GM19372 (cell line): ENCODE data around the gene SRF.

Source experiments
- ATAC-seq: cut with Tn5 transposase; IDR thresholded peaks from one replicate; pipeline ENCODE4 v1.9.1; 2021; ENCODE audit warnings: mild to moderate bottlenecking, low read depth, moderate library complexity; ENCODE audit not compliant: unreplicated experiment

The SRF gene

DNA sequence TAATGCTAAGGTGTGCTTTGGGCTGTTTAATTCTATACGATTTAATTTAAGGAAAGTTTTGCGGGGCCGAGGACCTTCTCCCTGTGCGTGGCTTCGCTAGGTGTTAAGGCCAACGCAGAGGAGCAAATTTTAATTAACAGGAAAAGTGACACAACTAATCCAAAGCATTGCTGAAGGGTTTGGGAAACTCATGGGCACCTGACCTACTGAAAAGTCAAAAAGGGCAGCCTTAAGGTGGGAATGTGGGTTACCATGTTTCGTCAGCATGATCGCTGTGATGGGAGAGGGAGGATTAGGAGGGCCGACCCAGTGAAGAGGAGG lies 10.5 kb downstream of the SRF start:
- no peak for ATAC-seq

DNA sequence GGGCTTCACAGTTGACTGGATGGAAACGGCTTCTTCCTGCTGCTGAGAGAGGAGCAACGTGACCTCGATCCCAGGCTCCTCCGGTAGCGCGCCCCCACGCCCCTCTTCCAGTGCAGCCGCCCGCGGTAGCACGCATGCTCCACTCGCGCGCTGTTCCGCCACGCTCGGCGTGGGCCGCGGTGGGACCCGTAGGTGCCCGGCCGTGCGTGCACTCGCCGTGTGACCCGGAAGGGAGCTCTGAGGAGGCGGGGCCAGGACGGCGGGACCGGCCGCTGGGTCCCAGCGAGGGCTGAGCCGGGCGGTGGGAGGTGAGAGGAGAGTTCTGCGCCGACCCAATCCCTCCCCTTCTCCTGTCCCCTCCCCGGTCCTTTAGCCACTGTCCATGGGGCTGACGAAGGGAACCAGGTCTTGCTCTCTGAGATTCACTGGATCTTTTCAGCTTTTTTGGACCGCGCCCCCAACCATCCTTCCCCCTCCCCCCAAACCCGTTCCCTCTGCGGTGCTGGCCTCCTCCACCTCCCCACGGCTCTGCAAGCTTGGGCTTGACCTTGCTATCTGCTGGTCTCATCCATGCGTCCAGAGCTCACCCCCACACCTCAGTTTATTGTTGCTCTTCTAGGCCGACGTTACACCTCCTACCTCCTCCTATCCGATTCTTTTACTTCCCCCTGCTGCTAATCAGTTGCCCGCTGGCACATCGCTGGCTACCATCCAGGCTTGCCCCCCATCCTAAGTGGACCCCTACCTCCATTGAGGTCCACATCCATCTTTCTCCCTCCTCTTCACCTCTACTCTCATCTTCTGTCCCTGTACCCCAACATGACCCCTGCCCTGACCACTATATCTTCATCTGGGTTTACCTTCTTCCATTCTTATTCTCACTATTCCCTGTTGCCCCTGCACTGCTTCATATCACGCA lies 11.1 kb downstream of the SRF start, which contains the start of gene CUL9:
Gene CUL9 (plus strand): TSS at position 255 of the 919 bp plus-strand sequence. CDS start 2,115 bp downstream, outside the sequence.
- ATAC-seq, result peak; percentile 97

DNA sequence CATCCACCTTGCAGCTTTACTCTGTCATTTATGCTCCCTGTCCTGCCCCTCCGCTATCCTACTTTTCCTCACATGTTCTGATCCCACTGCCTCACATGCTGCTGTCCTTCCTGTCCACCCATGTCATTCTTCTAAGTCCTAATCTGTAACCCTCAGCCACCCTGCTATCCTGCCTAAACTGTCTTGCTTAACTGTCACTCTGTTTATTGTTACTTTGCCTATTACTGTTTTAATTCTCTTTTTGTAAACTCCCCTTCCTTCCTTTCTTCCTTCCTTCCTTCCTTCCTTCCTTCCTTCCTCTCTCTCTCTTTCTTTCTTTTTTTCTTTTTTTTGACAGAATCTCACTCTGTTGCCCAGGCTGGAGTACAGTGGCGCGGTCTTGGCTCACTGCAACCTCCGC lies 12.4 kb downstream of the SRF start:
- no peak for ATAC-seq

DNA sequence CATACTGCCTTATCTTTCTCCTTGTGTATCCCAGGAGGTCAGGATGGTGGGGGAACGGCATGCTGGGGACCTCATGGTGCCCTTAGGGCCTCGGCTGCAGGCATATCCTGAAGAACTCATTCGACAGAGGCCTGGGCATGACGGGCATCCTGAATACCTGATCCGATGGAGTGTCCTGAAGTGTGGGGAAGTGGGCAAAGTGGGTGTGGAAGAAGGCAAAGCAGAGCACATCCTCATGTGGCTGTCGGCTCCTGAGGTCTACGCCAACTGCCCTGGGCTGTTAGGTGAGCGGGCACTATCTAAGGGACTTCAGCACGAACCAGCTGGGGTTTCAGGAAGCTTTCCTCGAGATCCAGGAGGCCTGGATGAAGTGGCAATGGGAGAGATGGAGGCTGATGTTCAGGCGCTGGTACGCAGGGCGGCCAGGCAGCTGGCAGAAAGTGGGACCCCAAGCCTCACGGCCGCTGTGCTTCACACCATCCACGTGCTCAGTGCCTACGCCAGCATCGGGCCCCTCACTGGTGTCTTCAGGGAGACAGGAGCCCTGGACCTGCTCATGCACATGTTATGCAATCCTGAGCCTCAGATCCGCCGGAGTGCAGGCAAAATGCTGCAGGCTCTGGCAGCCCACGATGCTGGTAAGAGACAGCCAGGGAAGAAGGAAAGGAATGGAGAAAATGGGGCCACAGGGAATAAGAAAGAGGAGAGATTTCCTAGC lies 13.4 kb downstream of the SRF start:
- no peak for ATAC-seq

- no peak for ATAC-seq
Measured at GRCh38 chr6:43185391-43185985, 14.4 kb downstream of the SRF start.

GRCh38 chr6:43186019-43186418 lies 14.9 kb downstream of the SRF start:
- no peak for ATAC-seq

GRCh38 chr6:43186706-43187105 lies 15.6 kb downstream of the SRF start:
- ATAC-seq, result no peak

- no peak for ATAC-seq
Measured at GRCh38 chr6:43187821-43188220, 16.8 kb downstream of the SRF start.

DNA sequence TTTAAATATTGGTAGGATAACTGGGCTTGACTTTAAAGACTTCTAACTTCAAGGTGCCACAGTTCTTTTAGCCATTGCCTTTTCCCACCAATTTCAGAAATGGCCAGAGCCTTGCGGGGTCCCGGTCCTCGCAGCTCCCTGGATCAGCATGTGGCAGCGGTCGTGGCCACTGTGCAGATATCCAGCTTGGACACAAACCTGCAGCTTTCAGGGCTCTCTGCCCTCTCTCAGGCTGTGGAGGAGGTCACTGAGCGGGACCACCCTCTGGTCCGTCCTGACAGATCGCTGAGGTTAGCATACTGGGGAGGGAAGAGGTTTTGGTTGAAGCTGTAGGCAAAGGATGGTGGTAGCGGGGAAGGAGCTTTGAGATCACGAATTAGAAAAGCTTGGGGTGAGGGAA lies 17.4 kb downstream of the SRF start:
- no peak for ATAC-seq

DNA sequence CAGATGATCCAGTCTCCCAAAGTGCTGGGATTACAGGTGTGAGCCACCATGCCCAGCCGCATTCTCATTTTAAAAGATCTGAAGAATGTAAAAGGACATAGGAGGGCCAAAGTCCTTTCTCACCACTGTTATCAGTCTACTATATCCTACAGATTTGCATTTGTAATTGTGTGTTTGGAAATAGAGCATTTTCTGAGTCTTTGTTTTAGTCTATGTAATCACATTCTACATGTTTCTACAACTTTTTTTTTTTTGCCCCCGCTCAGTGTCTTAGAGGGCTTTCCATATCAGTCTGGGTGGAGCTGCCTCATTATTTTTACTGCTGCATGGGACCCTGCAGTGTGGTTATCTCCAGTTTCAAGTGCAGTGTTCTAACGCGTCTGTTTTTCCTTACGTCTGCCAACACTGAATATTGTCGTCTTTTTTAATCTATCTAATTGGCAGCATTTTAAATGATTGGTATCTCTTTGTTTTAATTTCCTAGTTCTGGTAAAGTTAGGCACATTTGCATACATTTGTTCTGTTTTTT lies 18.8 kb downstream of the SRF start:
- ATAC-seq, result no peak

DNA sequence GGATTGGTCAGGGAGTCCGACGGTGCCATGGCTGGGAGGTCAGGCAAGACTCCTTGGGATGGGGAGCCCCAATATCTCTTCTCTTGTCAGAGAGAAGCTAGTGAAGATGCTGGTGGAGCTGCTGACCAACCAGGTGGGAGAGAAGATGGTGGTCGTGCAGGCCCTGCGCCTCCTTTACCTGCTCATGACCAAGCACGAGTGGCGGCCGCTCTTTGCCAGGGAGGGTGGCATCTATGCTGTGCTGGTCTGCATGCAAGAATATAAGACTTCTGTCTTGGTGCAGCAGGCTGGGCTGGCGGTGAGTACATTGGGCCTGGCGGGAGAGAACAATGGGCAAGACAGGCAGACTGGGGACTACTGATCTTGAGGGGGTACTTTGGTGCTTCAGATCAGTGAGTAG lies 21.8 kb downstream of the SRF start:
- no peak for ATAC-seq

- ATAC-seq, result no peak
Measured at GRCh38 chr6:43193929-43194328, 22.9 kb downstream of the SRF start.

GRCh38 chr6:43196337-43196736 lies 25.3 kb downstream of the SRF start:
- ATAC-seq, result no peak

DNA sequence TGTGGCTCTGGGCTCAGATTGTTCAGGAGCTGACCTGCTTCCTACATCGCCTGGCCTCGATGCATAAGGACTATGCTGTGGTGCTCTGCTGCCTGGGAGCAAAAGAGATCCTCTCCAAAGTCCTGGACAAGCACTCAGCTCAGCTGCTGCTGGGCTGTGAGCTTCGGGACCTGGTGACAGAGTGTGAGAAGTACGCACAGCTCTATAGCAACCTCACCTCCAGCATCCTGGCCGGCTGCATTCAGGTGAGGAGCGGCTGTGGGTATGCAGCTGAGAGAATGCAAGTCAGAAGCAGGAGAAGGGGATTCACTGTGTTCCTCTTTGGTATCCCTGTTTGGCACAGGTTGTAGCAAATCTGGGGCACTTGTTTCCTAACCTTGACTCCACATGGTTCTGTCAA lies 28.8 kb downstream of the SRF start:
- no peak for ATAC-seq

GRCh38 chr6:43200541-43200940 lies 29.5 kb downstream of the SRF start:
- ATAC-seq, result no peak

- no peak for ATAC-seq
Measured at GRCh38 chr6:43202451-43202850, 31.4 kb downstream of the SRF start.

DNA sequence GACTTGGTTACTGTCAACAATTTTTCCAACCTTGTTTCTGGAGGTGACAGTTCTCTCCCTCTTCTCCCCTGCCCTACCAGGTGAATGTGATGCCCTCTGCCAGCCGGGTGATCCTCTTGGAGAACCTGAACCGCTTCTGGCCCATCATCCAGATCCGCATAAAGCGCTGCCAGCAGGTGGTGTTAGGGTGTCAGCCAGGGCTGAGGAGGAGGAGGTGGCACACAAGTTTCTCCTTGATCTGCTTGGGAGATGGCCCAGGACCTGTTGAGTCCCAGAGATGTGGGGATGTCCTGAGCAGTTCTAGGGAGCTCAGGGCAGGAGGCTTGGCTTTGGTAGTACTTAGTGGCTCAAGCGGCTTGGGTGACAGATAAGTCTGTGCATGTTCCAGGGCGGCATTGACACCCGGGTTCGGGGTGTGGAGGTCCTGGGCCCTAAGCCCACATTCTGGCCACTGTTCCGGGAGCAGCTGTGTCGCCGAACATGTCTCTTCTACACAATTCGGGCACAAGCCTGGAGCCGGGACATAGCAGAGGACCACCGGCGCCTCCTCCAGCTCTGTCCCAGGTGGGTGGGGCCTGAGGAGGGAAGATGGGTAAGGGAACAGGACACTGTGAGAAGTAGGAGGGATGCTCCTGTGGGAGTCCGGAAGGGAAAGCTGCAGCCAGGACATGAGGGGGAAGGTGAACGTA lies 32.1 kb downstream of the SRF start:
- no peak for ATAC-seq

GRCh38 chr6:43203718-43204095 lies 32.6 kb downstream of the SRF start:
- ATAC-seq, result no peak

GRCh38 chr6:43204271-43205105 lies 33.4 kb downstream of the SRF start:
- no peak for ATAC-seq

- no peak for ATAC-seq
Measured at GRCh38 chr6:43205849-43206248, 34.8 kb downstream of the SRF start.
